Jurkat, Clone E6-1 (cell line): Measurements from ENCODE around the gene TSPEAR. TPM values are rescaled to one million over a fixed set of nuclear protein-coding genes. Genes with fewer than 3 reads are reported as not detected.

Experiments used
- DNase-seq: peaks from one replicate; pipeline ENCODE4 v3.0.0-alpha.2; 2011; ENCODE audit warnings: low read depth, low spot score
- H3K4me3 ChIP-seq: 2 replicates; pipeline ENCODE4 v1.5.1; 2011; ENCODE audit warnings: mild to moderate bottlenecking, low read length, control low read depth, moderate library complexity
- polyA plus RNA-seq: library from polyadenylated mRNA; unstranded; fragments of >200 nt; gene quantifications from one replicate; pipeline ENCODE4 v1.2.1, GENCODE V29; 2012; ENCODE audit warnings: missing spikeins; ENCODE audit not compliant: insufficient read length, insufficient read depth

TSPEAR gene
- not detected for polyA plus RNA-seq

DNA sequence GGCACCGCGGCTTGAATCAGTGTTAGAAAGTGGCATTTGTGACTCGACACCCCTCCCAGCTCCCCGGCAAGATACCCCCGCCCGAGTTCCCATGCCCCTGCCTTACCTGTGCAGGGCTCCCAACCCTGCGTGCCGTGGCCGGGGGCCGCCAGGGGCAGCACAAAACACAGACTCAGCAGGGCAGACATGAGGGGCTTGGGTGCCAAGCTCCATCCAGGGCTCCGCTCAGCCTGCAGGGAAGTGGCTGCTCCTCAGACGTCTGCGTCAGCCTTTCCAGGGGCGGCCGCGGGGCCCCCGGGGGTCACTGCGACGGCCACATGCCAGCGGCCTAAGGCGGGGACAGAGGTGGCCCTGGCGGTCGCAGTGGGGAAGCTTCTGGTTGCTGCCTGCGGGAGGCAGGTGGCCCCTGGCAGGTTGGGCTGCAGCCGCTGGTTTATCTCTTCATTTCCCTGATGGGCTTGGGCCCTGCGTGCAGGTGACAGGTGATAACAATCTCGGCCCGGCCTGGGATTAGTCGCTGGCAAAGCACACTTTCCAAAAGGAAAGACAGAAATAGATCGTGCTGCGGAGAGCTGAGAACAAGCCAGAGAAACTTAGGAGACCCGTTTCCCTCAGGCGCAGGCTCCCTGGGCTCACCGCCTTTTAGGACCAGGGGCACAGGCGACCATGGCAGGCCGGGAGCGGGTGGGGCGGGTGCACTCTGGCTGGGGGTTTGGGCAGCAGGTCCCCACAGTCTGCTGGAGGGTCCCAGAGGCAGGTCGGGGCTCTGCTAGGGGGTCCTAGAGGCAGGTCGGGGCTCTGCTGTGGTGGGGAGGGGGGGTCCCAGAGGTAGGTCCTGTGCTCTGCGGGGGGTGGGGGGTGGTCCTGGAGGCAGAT lies at the start of gene TSPEAR:
TSS of gene TSPEAR (minus strand) at position 246 of the 876 bp plus-strand sequence. CDS start at position 188, 58 bp downstream.
- DNase-seq, result no peak
- no peak within 1 kb of the TSS for H3K4me3 ChIP-seq

DNA sequence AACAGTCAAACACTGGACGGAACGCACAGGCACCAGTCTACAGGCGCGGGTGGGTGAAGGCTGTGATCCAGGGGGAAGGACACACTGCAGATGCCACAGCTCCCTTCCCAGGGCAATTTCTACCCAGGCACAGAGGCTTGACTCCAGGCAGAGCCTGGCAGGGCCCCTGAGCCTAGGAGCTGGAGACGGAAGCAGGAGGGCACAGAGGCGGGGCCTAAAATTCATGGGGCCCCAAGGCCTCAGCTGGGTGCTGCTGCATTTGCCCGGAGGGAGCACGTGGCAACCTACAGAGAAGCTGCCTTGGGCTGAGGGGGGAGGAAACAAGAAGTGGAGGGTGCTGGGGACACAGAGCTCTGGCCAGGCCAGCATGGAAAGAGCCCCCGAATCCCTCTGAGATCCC lies 49.0 kb upstream of the TSPEAR start:
- DNase-seq, result no peak

DNA sequence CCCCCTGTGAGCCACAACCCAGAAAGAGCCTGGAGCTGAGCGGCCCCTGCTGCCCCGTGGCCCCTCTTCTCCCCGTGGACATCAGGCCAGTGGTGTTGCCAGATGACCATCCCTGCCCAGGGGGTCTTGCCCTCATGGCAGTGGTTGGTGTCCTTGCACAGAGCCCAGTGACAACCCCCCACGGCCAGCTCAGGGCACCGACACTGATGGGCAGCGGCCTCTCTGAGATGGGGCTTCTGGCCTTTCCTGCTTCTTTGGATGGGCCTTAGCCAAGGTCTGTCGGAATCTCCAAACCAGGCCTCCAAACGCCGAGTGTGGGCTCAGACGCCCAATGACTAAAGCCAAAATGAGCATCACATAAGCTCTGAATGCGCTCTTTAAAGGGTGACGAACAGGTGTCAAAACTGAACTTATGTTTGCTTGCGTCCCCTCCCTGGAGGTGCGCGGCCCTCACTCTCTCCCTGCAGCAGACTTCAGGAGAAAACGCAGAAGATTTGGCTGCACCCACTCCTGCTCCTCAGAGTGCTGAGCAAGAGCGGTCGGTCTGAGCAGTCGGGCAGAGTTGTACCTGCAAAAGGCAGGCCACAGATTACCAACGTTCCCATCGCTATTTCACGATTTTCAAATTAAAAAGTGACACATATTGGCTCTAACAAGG lies 48.4 kb upstream of the TSPEAR start:
- no peak overlapping the region for H3K4me3 ChIP-seq
- no peak for DNase-seq

More for the DNA sequence above, 49.0 kb upstream of the TSPEAR start:
- H3K4me3 ChIP-seq, result no peak overlapping the region

DNA sequence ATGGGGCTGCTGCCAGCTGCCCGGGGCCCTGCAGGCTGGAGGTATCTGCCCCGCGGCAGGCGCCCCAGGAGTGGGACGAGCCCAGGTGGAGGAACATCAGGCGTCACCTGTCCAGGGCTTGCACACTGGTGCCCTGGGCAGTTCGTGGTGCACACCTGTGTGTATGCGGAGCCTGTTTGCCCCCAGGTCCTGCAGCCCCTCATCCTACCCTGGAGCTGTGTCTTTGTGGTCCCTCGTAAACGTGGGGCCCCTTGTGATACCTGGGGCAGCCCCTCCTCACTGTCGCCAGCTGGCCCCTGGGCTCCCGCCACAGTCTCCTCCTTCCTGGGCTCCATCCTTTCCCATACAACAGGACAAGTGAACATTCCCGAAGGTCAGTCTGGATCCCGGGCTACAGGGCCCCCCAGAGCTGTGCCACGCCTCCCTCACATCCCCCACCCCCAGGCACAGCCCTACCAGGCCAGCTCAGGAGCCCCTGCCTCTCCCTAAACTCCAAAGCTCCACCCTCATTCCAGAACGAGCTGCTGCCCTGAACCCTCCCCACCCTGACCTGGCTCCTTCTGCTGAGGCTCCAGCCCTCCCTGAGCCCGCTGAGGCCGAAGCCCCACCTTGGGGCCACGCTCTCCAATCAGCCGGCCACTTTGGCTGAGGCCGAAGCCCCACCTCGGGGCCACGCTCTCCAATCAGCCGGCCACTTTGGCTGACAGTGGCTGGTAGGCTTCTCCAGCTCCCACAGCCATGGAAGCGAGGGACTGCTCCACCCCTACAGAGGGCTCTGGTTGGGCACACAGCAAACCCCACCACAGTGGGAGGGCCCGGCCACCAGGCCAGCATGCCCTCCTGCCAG lies 47.6 kb upstream of the TSPEAR start:
- H3K4me3 ChIP-seq, result no peak overlapping the region
- DNase-seq, result no peak

DNA sequence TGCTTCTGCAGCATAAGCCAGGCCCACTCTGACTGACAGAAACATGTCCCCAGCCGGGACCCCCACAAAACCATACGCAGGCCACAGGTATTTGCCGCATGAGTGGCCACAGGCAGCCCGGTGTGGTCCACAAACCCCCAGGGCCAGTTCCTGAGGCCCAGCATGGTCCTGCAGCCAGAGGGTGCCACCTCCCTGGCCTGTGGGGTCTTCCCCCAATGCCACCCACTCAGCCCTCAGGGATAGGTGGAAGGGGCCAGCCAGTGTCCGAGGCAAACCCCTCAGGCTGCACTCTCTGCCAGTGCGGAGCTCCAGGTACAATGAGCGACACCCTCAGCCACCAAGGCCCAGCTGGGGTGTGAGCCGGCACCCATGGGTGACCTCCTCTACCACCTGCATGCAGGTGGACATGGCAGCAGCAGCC lies 46.8 kb upstream of the TSPEAR start:
- H3K4me3 ChIP-seq, result no peak overlapping the region
- no peak for DNase-seq

DNA sequence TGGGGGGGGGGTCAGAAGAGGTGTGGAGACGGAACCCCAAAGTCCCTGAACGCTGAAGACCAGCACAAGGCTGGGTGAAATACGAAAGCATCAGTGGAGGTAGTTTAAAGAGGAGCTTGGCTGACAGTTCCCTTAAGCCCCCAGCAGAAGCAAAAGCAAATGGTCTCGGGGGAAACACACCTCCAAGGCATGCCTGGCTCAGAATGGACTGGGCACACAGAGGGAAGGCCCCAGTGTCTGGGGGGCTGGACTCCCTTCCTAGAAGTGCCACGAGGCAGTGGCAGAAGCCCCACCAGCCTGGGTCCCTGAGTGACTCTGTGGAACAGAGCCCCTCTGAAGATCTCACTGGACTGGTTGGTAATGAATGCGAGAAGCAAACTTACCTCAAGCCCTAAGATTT lies 46.4 kb upstream of the TSPEAR start:
- DNase-seq, result no peak
- H3K4me3 ChIP-seq, result no peak overlapping the region

DNA sequence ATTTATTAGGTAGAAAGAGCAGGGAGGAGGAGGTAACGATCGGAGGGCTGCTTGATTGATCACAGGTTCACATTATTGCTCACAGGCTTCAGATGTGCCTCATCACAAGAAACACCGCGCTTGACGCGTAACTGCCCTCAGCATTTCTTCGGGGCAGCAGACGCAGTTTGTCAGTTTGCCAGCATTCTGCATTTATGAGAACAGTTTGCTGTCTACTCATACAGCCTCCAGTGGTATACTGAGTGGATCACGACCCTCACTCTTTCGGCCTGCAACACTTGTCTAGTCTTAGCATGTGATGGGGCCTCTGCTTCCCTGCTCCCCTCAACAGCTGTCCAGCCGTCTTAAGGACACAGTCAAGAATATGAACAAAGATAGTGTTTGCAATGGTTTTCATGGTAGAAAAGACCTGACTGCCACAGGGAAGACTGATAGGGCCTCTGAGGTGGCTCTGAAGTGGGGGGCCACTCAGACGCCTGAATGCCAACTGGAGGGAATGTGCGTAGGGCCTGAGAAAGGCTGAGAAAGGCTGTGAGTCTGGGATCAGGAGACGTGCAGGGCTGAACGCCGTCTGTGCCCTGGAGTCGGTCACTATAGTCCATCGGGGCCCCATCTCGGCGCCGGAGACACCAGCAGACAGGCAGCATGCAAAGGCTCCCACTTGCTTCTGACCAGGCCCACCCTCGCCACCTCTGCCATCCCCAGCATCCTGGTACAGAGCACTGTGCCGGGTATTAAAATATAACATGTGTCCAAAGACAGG lies 45.2 kb upstream of the TSPEAR start:
- no peak overlapping the region for H3K4me3 ChIP-seq
- no peak for DNase-seq

DNA sequence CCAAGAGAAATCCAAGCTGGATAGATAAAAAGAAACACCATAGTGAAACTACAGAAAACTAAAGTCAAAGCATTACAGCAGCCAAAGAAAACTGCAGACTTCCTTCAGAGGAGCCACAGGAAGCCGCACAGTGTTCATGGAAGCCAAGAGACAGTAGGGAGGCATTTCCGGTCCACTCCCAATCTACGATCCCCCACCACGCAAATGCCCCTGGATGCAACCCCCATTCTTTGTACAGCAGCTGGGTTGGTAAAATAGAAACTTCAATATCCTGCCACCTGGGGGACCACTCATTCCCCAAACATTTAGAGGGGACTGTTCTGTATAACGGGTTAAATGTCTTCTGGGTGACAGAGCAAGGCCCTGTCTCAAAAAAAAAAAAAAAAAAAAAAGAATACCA lies 43.9 kb upstream of the TSPEAR start:
- no peak for DNase-seq
- H3K4me3 ChIP-seq, result no peak overlapping the region

DNA sequence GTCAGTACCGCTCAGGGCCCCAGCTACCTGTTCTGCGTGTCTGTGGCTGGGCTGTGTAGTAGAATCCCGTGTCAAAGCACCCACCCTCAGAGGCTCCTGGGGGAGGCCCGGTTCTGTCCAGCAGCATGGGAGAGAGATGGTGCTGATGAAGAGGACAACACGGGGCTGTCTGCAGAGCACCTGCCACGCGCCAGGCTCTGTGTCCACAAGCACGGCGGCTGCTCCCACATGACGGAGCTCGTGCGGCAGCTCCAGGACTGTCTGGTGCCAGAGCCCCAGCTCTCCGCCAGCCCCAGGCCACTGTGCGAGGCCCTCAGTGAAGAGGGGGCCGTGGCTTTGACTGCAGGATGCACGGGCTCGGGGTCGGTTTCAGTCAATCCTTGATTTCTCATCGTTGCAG lies 42.0 kb upstream of the TSPEAR start:
- DNase-seq, result no peak
- no peak overlapping the region for H3K4me3 ChIP-seq

DNA sequence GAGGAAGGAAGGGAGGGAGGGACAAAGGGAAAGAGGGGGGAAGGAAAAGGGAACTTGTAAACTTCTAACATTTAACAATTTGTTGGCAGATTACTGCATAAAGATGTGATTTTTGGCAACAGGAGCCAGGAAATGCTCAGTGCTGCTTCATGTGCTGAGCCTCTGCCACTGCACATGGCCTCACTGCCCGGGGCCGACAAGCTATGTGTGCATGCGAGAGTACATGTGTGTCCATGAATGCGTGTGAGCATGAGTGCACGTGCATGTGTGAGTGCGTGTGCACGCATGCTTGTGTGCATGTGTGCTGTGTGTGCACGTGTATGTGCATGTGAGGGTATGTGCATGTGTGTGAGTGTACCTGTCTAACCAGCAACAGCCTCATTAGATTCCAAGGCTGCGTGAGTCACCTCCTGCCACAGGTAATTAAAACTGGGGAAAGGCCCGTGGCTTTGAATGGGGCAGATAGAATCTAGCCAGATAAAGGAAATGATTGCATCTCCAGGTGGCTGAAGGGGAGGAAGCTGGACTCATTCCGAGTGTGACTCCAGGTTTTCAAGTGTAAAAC lies 41.4 kb upstream of the TSPEAR start:
- H3K4me3 ChIP-seq, result no peak overlapping the region
- DNase-seq, result no peak

DNA sequence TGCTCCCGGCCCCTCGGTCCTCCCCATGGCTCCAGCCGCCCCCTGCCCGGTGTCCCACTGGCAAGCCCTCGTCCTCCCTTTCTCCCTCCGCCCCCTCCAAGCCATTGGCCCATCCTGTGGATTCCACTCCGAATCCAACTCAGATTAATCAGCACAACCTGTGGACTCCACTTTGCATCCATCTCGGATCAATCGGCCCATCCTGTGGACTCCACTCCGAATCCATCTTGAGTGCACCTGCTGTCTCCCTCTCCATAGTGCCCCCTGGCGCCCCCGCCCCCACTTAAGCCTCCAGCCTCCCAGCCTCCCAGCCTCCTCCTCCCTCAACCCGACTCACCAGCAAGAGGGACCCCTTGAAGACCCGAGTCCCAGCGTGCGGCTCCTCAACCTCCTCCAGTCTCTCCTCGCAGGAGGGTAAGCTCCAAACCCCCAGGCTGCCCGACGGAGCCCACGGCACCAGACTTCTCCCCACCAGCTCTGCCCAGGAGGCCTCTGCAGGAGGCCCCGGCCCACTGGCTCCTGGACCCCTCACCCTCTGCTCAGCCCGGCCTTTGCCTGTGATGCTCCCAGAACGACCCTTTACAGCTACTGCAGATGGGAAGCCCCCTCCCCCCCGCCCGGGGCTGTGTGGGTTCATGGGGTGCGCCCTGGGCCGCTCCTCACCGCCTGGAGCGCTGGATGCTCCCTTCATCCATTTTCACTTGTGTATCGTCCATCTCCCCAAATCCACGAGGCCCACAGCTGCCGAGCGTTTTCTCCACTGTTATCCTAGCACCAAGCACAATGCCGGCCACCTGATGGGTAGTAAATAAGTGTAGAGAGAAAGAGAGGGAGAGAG lies 40.6 kb upstream of the TSPEAR start:
- H3K4me3 ChIP-seq, result no peak overlapping the region
- DNase-seq, result no peak

DNA sequence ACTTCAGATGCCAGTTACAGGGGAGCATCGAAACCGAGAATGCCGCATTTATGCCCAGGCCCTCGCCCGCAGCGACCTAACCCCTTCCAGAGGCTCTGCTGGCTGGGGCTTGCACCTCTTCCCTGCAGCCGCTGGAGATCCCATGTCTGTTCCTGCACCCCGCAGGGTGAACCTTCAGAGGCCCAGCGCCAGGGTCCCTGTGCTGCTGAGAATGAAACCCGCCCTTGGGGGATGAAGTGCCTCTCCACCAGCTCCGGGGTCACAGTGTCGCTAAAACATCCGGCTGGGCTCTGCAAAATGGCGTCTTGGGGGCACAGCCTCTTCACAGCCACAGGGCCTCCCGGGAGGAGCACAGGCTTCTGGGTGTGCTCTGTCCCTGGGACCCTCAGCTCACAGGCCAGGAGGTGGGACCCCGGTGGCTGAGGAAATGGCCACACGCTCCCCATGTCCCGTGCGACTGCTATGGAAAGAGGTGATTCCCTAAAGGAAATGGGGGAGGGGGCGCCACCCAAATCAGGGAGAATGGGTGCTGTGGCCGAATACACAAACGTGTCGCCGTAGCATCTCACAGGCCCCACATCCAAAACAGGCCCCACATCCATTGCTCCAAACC lies 39.9 kb upstream of the TSPEAR start:
- DNase-seq, result no peak
- no peak overlapping the region for H3K4me3 ChIP-seq

DNA sequence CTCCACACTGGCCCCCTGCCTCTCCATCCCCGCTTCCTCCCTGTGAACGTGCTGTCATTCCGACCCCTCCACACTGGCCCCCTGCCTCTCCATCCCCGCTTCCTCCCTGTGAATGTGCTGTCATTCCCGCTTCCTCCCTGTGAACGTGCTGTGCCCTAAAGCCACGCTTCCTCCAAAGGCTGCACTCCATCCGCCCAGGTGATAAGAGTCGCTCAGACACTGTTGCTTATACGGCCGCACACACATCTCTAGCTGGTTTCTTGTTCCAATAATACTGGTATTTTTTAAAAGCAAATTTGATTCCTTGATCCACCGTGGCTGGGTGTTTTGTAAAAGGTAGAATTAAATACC lies 39.3 kb upstream of the TSPEAR start:
- no peak overlapping the region for H3K4me3 ChIP-seq

DNA sequence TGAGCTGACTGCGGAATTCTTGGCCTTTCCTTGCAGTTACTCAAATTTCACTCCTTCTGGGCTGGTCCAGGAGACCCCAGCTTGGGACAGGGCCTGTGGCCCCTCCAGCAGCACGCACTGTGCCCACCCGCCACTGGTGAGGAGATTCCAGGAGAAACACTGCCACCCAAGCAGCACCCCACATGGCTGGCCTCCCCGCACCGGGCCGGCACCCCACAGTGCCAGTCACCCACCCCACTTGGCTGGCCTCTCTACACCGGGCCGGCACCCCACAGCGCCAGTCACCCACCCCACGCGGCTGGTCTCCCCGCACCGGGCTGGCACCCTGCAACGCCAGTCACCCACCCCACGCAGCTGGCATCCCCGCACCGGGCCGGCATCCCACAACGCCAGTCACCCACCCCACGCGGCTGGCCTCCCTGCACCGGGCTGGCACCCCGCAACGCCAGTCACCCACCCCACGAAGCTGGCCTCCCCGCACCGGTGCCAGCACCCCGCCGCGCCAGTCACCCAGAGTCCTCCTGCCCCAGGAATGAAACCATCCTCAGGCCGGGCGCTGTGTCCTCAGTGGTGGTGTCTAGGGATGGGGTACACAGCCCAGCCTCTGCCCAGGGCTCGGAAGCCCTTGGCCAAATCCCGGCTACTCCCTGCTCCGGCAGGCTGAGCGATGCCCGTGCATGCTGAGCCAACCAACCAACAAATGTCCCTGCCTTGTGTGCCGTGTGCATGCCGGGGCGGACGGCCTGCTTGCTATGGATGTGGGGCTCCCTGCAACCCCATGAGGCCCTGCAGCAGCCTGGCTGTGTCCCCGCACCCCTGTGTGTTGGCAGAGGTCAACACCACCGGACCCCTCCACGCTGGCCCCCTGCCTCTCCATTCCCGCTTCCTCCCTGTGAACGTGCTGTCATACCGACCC lies 38.6 kb upstream of the TSPEAR start:
- H3K4me3 ChIP-seq, result no peak overlapping the region
- DNase-seq, result no peak

More for the DNA sequence above, 39.3 kb upstream of the TSPEAR start:
- DNase-seq, result no peak

DNA sequence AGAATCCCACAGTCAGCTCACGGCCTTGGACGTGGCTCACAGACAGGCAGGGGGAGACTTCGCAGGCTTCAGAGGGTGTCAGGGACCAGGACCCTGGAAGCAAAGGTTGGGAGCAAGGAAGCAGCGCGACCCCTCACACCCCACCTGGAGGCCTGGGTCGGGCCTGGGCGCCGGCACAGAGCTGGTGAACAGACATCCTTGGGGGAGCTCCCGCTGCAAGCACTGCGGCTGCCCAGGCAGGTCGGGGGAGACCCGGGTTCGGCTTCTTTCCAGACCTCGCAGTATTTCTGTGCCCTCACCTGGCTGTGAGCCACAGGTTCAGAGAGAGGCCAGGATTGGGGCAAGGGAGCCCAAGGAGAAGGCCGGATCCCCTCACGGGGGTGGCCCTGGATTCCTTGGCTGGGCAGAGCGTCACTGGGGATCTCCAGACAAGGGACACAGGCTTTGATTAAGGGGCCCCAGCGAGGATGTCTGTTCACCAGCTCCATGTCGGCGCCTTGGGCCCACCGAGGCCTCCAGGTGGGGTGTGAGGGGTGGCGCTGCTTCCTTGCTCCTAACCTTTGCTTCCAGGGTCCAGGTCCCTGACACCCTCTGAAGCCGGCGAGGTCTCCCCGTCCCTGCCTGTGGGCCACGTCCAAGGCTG lies 37.9 kb upstream of the TSPEAR start:
- no peak overlapping the region for H3K4me3 ChIP-seq
- DNase-seq, result no peak

DNA sequence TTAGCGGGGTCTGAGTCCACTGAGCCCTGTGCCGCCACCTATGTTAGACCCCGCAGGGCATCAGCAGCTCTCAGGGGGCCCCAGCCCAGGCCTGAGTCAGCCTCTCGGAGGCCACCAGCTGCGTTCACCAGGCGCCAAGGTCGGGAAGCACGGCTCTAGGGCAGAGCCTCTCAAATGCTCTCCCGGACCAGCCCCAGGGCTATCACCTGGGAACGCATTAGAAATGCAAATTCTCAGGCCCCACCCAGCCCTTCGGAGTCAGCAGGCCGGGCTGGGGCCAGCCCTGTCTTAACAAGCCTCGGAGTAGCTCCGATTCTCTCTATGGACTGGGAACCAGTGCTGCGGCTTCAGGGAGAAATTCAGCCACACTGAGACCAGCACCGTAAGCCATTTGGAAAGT lies 37.2 kb upstream of the TSPEAR start:
- DNase-seq, result no peak
- H3K4me3 ChIP-seq, result no peak overlapping the region
